Measurements from ENCODE around the gene IL36A. TPM values are rescaled to one million over a fixed set of nuclear protein-coding genes. Genes with fewer than 3 reads are reported as not detected.

IL36A gene
- total and polyA plus RNA-seq, 9 of the 15 experiments (the other 6 are each of a cell fraction or from before 2014, with no cell fraction given) = not detected

DNA sequence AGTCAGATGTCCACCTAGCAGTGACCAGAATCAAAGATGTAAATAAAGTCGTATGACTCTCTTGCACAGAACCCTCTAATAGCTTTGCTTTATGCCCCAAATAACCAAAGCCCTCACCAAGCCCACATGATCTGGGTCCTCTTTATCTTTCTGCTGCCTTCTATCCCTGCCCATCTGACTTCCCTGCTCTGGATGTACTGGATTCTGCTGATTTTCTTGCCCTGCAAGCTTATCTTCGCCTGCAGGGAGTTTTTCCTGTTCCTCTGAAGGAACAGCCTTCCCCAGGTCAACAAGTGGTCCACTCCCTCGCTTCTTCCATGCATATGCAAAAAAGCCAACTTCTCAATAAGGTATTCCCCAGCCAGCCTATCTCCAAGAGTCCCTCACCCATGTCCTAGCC is 28.8 kb downstream of the IL36A start:
- no peaks in the 10 kb centered on the region for H3K27me3 ChIP-seq (ENCODE audit: control insufficient read depth in 2 of 2, insufficient read depth in 2 of 2, low read length in 2 of 2)
- in situ Hi-C loops (cut with MboI) = no loop called here
- POLR2A ChIA-PET = interaction anchor here (1.1 kb wide), 1 partner anchor 18 kb away, joined by 3 read pairs; no protein-coding TSS in a partner anchor
- no peak; the same call in 2 of the 3 replicates for ATAC-seq
- H3K27ac ChIP-seq (ENCODE audit: extremely low read depth, low read depth, low read length) = no peak overlapping the region
- H3K36me3 ChIP-seq (ENCODE audit: control insufficient read depth, insufficient read depth, low read length) = no peaks in the 10 kb centered on the region
- peak overlapping the region; percentile 2; the same call in 1 of the 2 replicates for H3K4me2 ChIP-seq (ENCODE audit: insufficient read depth, low read length)
- WGBS (ENCODE audit: insufficient coverage, low coverage, missing lambda C conversion rate) = 3% methylated on average over 3 of the region's 3 CpGs
- H3K9me1 ChIP-seq (ENCODE audit: control insufficient read depth, insufficient read depth, low read length) = no peaks in the 10 kb centered on the region
- BruUV-seq (replicated peaks) = no TSS peak
- H3K9me3 ChIP-seq (replicated peaks; ENCODE audit: control insufficient read depth, insufficient read depth, low read depth, low read length) = no peaks in the 10 kb centered on the region
- no peak overlapping the region for H3K9ac ChIP-seq (ENCODE audit: insufficient read depth in 1 of 2, low read depth in 2 of 2, low read length in 2 of 2)
- no peak overlapping the region for H2AFZ ChIP-seq (ENCODE audit: low read depth, low read length)
- no peak overlapping the region for H3K4me3 ChIP-seq
- DNase-seq (ENCODE audit: extremely low read depth in 1 of 4, low spot score in 3 of 4) = peak in 2 of 4 experiments; percentile 50 to 76
- FAIRE-seq = peak; percentile 37
- H3K79me2 ChIP-seq (ENCODE audit: control insufficient read depth, insufficient read depth, low read length) = no peaks in the 10 kb centered on the region
- no peaks in the 10 kb centered on the region for H4K20me1 ChIP-seq (replicated peaks; ENCODE audit: control insufficient read depth, insufficient read depth, low read length)
- intact Hi-C loops (cut with micrococcal nuclease) = no loop called here
- CTCF ChIA-PET (ENCODE audit: low intra/inter-chr PET ratio) = no interaction called here
- H3K4me1 ChIP-seq (replicated peaks in 1 of 2; ENCODE audit: control insufficient read depth in 2 of 2, insufficient read depth in 2 of 2, low read length in 2 of 2) = peaks cover 0 to 24% of the 10 kb centered on the region in 2 experiments; a peak in 2 of 5 replicates
- peak; percentile 71 for TF ChIP-seq NFIC (IDR thresholded peaks at IDR 0.05)
- TF ChIP-seq, protein P1, sequence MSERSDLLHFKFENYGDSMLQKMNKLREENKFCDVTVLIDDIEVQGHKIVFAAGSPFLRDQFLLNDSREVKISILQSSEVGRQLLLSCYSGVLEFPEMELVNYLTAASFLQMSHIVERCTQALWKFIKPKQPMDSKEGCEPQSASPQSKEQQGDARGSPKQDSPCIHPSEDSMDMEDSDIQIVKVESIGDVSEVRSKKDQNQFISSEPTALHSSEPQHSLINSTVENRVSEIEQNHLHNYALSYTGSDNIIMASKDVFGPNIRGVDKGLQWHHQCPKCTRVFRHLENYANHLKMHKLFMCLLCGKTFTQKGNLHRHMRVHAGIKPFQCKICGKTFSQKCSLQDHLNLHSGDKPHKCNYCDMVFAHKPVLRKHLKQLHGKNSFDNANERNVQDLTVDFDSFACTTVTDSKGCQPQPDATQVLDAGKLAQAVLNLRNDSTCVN (CRISPR knock-in tag; IDR thresholded peaks at IDR 0.05) = no peak
- no peak for TF ChIP-seq POLR2A (conservative IDR thresholded peaks at IDR 0.05)
- no peak for TF ChIP-seq KLF13 (tag; IDR thresholded peaks at IDR 0.05; ENCODE audit: borderline replicate concordance, low read depth)
- TF ChIP-seq ZNF311 (CRISPR knock-in tag; IDR thresholded peaks at IDR 0.05) = 0 out of 2 replicates have a peak, but pooled peaks have one; percentile 30
- peak; percentile 95 for TF ChIP-seq NCOR1 (IDR thresholded peaks at IDR 0.05)
- TF ChIP-seq ZNF224 (CRISPR knock-in tag; IDR thresholded peaks at IDR 0.05) = no peak
- TF ChIP-seq ZNF518B (CRISPR knock-in tag; IDR thresholded peaks at IDR 0.05) = no peak
- TF ChIP-seq L3MBTL2 (IDR thresholded peaks at IDR 0.05) = 0 out of 2 replicates have a peak, but pooled peaks have one; percentile 11
- TF ChIP-seq ZNF324 (CRISPR knock-in tag; IDR thresholded peaks at IDR 0.05) = peak; percentile 48; the same call in 1 of the 2 replicates
- TF ChIP-seq, protein P2, sequence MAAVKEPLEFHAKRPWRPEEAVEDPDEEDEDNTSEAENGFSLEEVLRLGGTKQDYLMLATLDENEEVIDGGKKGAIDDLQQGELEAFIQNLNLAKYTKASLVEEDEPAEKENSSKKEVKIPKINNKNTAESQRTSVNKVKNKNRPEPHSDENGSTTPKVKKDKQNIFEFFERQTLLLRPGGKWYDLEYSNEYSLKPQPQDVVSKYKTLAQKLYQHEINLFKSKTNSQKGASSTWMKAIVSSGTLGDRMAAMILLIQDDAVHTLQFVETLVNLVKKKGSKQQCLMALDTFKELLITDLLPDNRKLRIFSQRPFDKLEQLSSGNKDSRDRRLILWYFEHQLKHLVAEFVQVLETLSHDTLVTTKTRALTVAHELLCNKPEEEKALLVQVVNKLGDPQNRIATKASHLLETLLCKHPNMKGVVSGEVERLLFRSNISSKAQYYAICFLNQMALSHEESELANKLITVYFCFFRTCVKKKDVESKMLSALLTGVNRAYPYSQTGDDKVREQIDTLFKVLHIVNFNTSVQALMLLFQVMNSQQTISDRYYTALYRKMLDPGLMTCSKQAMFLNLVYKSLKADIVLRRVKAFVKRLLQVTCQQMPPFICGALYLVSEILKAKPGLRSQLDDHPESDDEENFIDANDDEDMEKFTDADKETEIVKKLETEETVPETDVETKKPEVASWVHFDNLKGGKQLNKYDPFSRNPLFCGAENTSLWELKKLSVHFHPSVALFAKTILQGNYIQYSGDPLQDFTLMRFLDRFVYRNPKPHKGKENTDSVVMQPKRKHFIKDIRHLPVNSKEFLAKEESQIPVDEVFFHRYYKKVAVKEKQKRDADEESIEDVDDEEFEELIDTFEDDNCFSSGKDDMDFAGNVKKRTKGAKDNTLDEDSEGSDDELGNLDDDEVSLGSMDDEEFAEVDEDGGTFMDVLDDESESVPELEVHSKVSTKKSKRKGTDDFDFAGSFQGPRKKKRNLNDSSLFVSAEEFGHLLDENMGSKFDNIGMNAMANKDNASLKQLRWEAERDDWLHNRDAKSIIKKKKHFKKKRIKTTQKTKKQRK (IDR thresholded peaks at IDR 0.05; ENCODE audit: borderline replicate concordance, low read depth, low read length) = no peak
- peak; percentile 64 for TF ChIP-seq SMARCE1 (IDR thresholded peaks at IDR 0.05)
- TF ChIP-seq HMG20A (CRISPR knock-in tag; conservative IDR thresholded peaks at IDR 0.05) = peak; percentile 10; the same call in 1 of the 2 replicates
- peak; percentile 60; the same call in 1 of the 2 replicates for TF ChIP-seq MTA1 (IDR thresholded peaks at IDR 0.05; ENCODE audit: borderline replicate concordance)
- TF ChIP-seq HDAC2 (IDR thresholded peaks at IDR 0.05) = 0 out of 2 replicates have a peak, but pooled peaks have one; percentile 40
